IPS-18a (cell line): ENCODE data around the gene KHDC3L.

Source experiments
- H3K27ac ChIP-seq: one replicate; pipeline ENCODE4 v1.5.1; 2013; ENCODE audit warnings: low read length
- H3K27me3 ChIP-seq: one replicate; pipeline ENCODE4 v1.6.1; 2013; ENCODE audit warnings: mild to moderate bottlenecking, low read length; ENCODE audit not compliant: control insufficient read depth, insufficient read depth
- H3K36me3 ChIP-seq: one replicate; pipeline ENCODE4 v1.6.1; 2013; ENCODE audit warnings: low read depth, low read length; ENCODE audit not compliant: control insufficient read depth
- H3K4me1 ChIP-seq: one replicate; pipeline ENCODE4 v1.6.1; 2013; ENCODE audit warnings: low read depth, low read length; ENCODE audit not compliant: control insufficient read depth
- H3K4me3 ChIP-seq: one replicate; pipeline ENCODE4 v1.5.1; 2013; ENCODE audit warnings: low read length
- H3K9ac ChIP-seq: one replicate; pipeline ENCODE4 v1.6.1; 2013; ENCODE audit warnings: mild to moderate bottlenecking, low read length, moderate library complexity
- H3K9me3 ChIP-seq: one replicate; pipeline ENCODE4 v1.6.1; 2013; ENCODE audit warnings: low read depth, low read length; ENCODE audit not compliant: control insufficient read depth

Gene KHDC3L

GRCh38 chr6:73362358-73362757 lies at the start of gene KHDC3L:
Gene KHDC3L (plus strand): TSS chr6:73362658. CDS start chr6:73362730, 72 bp downstream.
- Histone ChIP-seq H3K27ac (no peak within 1 kb of the TSS), H3K9ac (no peak within 1 kb of the TSS), H3K36me3 (no peaks in the 10 kb centered on the region), H3K27me3 (no peaks in the 10 kb centered on the region), H3K4me1 (no peaks in the 10 kb centered on the region), H3K4me3 (no peak within 1 kb of the TSS), H3K9me3 (no peaks in the 10 kb centered on the region)

- H3K4me3 ChIP-seq, result no peak overlapping the region
- no peak overlapping the region for H3K9ac ChIP-seq
- H3K27ac ChIP-seq, result no peak overlapping the region
- no peaks in the 10 kb centered on the region for H3K36me3 ChIP-seq
- H3K4me1 ChIP-seq, result no peaks in the 10 kb centered on the region
- H3K9me3 ChIP-seq, result no peaks in the 10 kb centered on the region
- H3K27me3 ChIP-seq, result no peaks in the 10 kb centered on the region
Measured at GRCh38 chr6:73314577-73315492, 47.6 kb upstream of the KHDC3L start.

- H3K9me3 ChIP-seq, result no peaks in the 10 kb centered on the region
- H3K4me3 ChIP-seq, result no peak overlapping the region
- H3K27me3 ChIP-seq, result no peaks in the 10 kb centered on the region
- no peak overlapping the region for H3K27ac ChIP-seq
- H3K9ac ChIP-seq, result no peak overlapping the region
- no peaks in the 10 kb centered on the region for H3K36me3 ChIP-seq
- no peaks in the 10 kb centered on the region for H3K4me1 ChIP-seq
Measured at GRCh38 chr6:73323323-73323722, 39.1 kb upstream of the KHDC3L start.

GRCh38 chr6:73325656-73326055 lies 36.8 kb upstream of the KHDC3L start:
- Histone ChIP-seq H3K4me3 (no peak overlapping the region), H3K9me3 (no peaks in the 10 kb centered on the region), H3K27ac (no peak overlapping the region), H3K4me1 (no peaks in the 10 kb centered on the region), H3K36me3 (no peaks in the 10 kb centered on the region), H3K9ac (no peak overlapping the region), H3K27me3 (no peaks in the 10 kb centered on the region)

GRCh38 chr6:73328790-73329189 lies 33.7 kb upstream of the KHDC3L start:
- H3K9ac ChIP-seq, result no peak overlapping the region
- H3K4me1 ChIP-seq, result no peaks in the 10 kb centered on the region
- no peaks in the 10 kb centered on the region for H3K27me3 ChIP-seq

GRCh38 chr6:73329201-73329600 lies 33.3 kb upstream of the KHDC3L start:
- H3K4me1 ChIP-seq, result no peaks in the 10 kb centered on the region
- H3K27ac ChIP-seq, result no peak overlapping the region
- H3K9ac ChIP-seq, result no peak overlapping the region
- H3K36me3 ChIP-seq, result no peaks in the 10 kb centered on the region
- no peak overlapping the region for H3K4me3 ChIP-seq
- no peaks in the 10 kb centered on the region for H3K9me3 ChIP-seq
- H3K27me3 ChIP-seq, result no peaks in the 10 kb centered on the region

More at GRCh38 chr6:73328790-73329189, 33.7 kb upstream of the KHDC3L start:
- H3K27ac ChIP-seq, result no peak overlapping the region
- H3K4me3 ChIP-seq, result no peak overlapping the region
- H3K9me3 ChIP-seq, result no peaks in the 10 kb centered on the region
- no peaks in the 10 kb centered on the region for H3K36me3 ChIP-seq

GRCh38 chr6:73339340-73339739 lies 23.1 kb upstream of the KHDC3L start:
- H3K27me3 ChIP-seq, result no peaks in the 10 kb centered on the region
- H3K9me3 ChIP-seq, result no peaks in the 10 kb centered on the region
- H3K9ac ChIP-seq, result no peak overlapping the region
- H3K27ac ChIP-seq, result no peak overlapping the region
- no peak overlapping the region for H3K4me3 ChIP-seq
- no peaks in the 10 kb centered on the region for H3K4me1 ChIP-seq
- no peaks in the 10 kb centered on the region for H3K36me3 ChIP-seq

GRCh38 chr6:73340048-73340447 lies 22.4 kb upstream of the KHDC3L start:
- H3K9me3 ChIP-seq, result no peaks in the 10 kb centered on the region
- H3K27ac ChIP-seq, result no peak overlapping the region
- H3K27me3 ChIP-seq, result no peaks in the 10 kb centered on the region
- no peak overlapping the region for H3K4me3 ChIP-seq
- no peaks in the 10 kb centered on the region for H3K4me1 ChIP-seq
- no peak overlapping the region for H3K9ac ChIP-seq
- no peaks in the 10 kb centered on the region for H3K36me3 ChIP-seq

GRCh38 chr6:73341335-73341734 lies 21.1 kb upstream of the KHDC3L start:
- H3K27me3 ChIP-seq, result no peaks in the 10 kb centered on the region
- H3K4me3 ChIP-seq, result no peak overlapping the region
- no peaks in the 10 kb centered on the region for H3K4me1 ChIP-seq
- no peaks in the 10 kb centered on the region for H3K9me3 ChIP-seq
- H3K36me3 ChIP-seq, result no peaks in the 10 kb centered on the region
- no peak overlapping the region for H3K27ac ChIP-seq
- no peak overlapping the region for H3K9ac ChIP-seq

GRCh38 chr6:73342174-73342573 lies 20.3 kb upstream of the KHDC3L start:
- no peaks in the 10 kb centered on the region for H3K9me3 ChIP-seq
- peaks cover 4% of the 10 kb centered on the region for H3K4me1 ChIP-seq
- no peak overlapping the region for H3K4me3 ChIP-seq
- H3K9ac ChIP-seq, result no peak overlapping the region
- no peak overlapping the region for H3K27ac ChIP-seq
- H3K36me3 ChIP-seq, result no peaks in the 10 kb centered on the region
- no peaks in the 10 kb centered on the region for H3K27me3 ChIP-seq

- Histone ChIP-seq H3K4me3 (no peak overlapping the region), H3K9me3 (no peaks in the 10 kb centered on the region), H3K9ac (no peak overlapping the region), H3K4me1 (peaks cover 4% of the 10 kb centered on the region), H3K27me3 (no peaks in the 10 kb centered on the region), H3K36me3 (no peaks in the 10 kb centered on the region), H3K27ac (no peak overlapping the region)
Measured at GRCh38 chr6:73343164-73343563, 19.3 kb upstream of the KHDC3L start.
